ENCODE data around the gene RAB7A. TPM values are rescaled to one million over a fixed set of nuclear protein-coding genes. Genes with fewer than 3 reads are reported as not detected.
A peak's percentile ranks its signal among the peaks of the same experiment; 100 is the strongest.

The RAB7A gene
- total RNA-seq, 1 experiment from 2014 or later, result 155 TPM

- no peak overlapping the region for H4K91ac ChIP-seq (ENCODE audit: insufficient read length, low read depth, low read length)
- no peak for TF ChIP-seq CTCF (conservative IDR thresholded peaks at IDR 0.05)
- no peak overlapping the region for H2BK5ac ChIP-seq (ENCODE audit: insufficient read length, low read length)
- Mint-ChIP-seq H3K4me3 (no peak overlapping the region), H3K36me3 (ENCODE audit: insufficient read depth in 1 of 3, low read depth in 3 of 3) (peaks cover 36 to 68% (median 56%) of the 10 kb centered on the region in 3 experiments; a peak in 6 of 7 replicates), H3K27me3 (ENCODE audit: low read depth) (no peaks in the 10 kb centered on the region), H3K9me3 (no peaks in the 10 kb centered on the region), H3K27ac (peak overlapping the region in 2 of 3 experiments; percentile 21 to 69; a peak in 3 of 7 replicates), H3K4me1 (peaks cover 13 to 20% of the 10 kb centered on the region in 2 experiments)
- no peaks in the 10 kb centered on the region for H3K9me3 ChIP-seq (ENCODE audit: control insufficient read depth, low read depth, low read length)
- no peak overlapping the region for H4K5ac ChIP-seq (ENCODE audit: insufficient read length, low read depth, low read length)
- no peak overlapping the region for H2AFZ ChIP-seq (ENCODE audit: low read length)
- H3K27ac ChIP-seq (ENCODE audit: insufficient read length, low read depth, low read length), result no peak overlapping the region
- peaks cover 2% of the 10 kb centered on the region for H3K79me1 ChIP-seq (ENCODE audit: insufficient read depth, low read depth, low read length, poor library complexity, severe bottlenecking)
- no peaks in the 10 kb centered on the region for H3K79me2 ChIP-seq (ENCODE audit: insufficient read depth, low read length)
- H4K8ac ChIP-seq (replicated peaks; ENCODE audit: insufficient read length, low read depth, low read length), result no peak overlapping the region
- H2BK12ac ChIP-seq (ENCODE audit: insufficient read length, low read depth, low read length), result no peak overlapping the region
- H3K23me2 ChIP-seq (ENCODE audit: insufficient read length, low read depth, low read length, poor library complexity, severe bottlenecking), result no peaks in the 10 kb centered on the region
- no peak overlapping the region for H3K14ac ChIP-seq (ENCODE audit: insufficient read depth, low read length)
- no peak overlapping the region for H3K4ac ChIP-seq (ENCODE audit: low read depth, low read length)
- H3K4me2 ChIP-seq (ENCODE audit: insufficient read depth, insufficient read length, low read length), result no peak overlapping the region
- H2BK15ac ChIP-seq (ENCODE audit: low read depth, low read length), result no peak overlapping the region
- H2BK120ac ChIP-seq (ENCODE audit: low read depth, low read length, poor library complexity, severe bottlenecking), result no peak overlapping the region
- no peak for DNase-seq
- H4K20me1 ChIP-seq (ENCODE audit: control insufficient read depth, insufficient read depth, insufficient read length), result no peaks in the 10 kb centered on the region
- H3K27me3 ChIP-seq (ENCODE audit: insufficient read depth, low read length), result no peaks in the 10 kb centered on the region
- no peak overlapping the region for H3K56ac ChIP-seq (ENCODE audit: insufficient read length, low read depth, low read length)
- no peak overlapping the region for H2AK5ac ChIP-seq (ENCODE audit: insufficient read length, low read length)
- no peak overlapping the region for H3K23ac ChIP-seq (ENCODE audit: insufficient read length, low read depth, low read length)
- no peak overlapping the region for H3K18ac ChIP-seq (ENCODE audit: insufficient read length, low read depth, low read length)
- no peak overlapping the region for H2BK20ac ChIP-seq (ENCODE audit: low read depth, low read length, poor library complexity, severe bottlenecking)
- H3K4me1 ChIP-seq (ENCODE audit: insufficient read depth, low read length), result no peaks in the 10 kb centered on the region
- no peak overlapping the region for H3K9ac ChIP-seq (ENCODE audit: extremely low read depth, insufficient read length, low read length)
- H3T11ph ChIP-seq (ENCODE audit: low read length), result no peak overlapping the region
Observed at GRCh38 chr3:128803307-128803706, 77.3 kb downstream of the RAB7A start.

Data from H9 (cell line).